H1 (cell line): Measurements from ENCODE around the gene OTOF. TPM values are rescaled to one million over a fixed set of nuclear protein-coding genes. Genes with fewer than 3 reads are reported as not detected.

Source experiments
- BACH1 ChIP-seq: IDR thresholded peaks from 2 replicates; pipeline ENCODE4 v1.6.1; 2012; ENCODE audit warnings: low read length, improper control_type of control experiment
- BCL11A ChIP-seq, 2 experiments: IDR thresholded peaks; one replicate each; pipeline ENCODE4 v1.6.1; 2011; ENCODE audit warnings: low read depth in 2 of 2, low read length in 2 of 2, mild to moderate bottlenecking in 2 of 2
- KDM4A ChIP-seq: IDR thresholded peaks from one replicate; pipeline ENCODE4 v1.7.1; 2012; ENCODE audit warnings: low read depth, mild to moderate bottlenecking, moderate library complexity, low read length, inconsistent platforms; ENCODE audit not compliant: severe bottlenecking
- POLR2A ChIP-seq, 2 experiments: IDR thresholded peaks; 1 replicate in 1 of 2; 2 replicates in 1 of 2; pipeline ENCODE4 v1.6.1; 2011; ENCODE audit warnings: low read depth in 2 of 2, low read length in 2 of 2, mild to moderate bottlenecking in 2 of 2; ENCODE audit errors: control extremely low read depth in 1 of 2
- polyA plus RNA-seq, 7 experiments: library from polyadenylated mRNA; depleted of rRNA in 3 of 7; stranded (reverse) in 5 of 7; unstranded in 2 of 7; fragments of >200 nt in 5 of 7; fragments of 200-250 nt in 2 of 7; gene quantifications; 1 replicate in 5 of 7; 2 replicates in 1 of 7; 4 replicates in 1 of 7; pipeline versions ENCODE4 v1.2.1 to v1.2.3, GENCODE V29; 2011 to 2013; ENCODE audit warnings: missing spikeins in 2 of 7, mixed read lengths in 2 of 7
- total RNA-seq: library from RNA; stranded (reverse); fragmentation: NEBNext Ultra II Directional; extraction: Animal tissue kit (Norgen Biotek cat#: 25700); gene quantifications from 2 replicates; pipeline ENCODE4 v1.2.1, GENCODE V29; 2021

The OTOF gene
- total and polyA plus RNA-seq, 2 of the 8 experiments (the other 6 are each of a cell fraction or from before 2014, with no cell fraction given): 0.06 TPM; not detected in 1

DNA sequence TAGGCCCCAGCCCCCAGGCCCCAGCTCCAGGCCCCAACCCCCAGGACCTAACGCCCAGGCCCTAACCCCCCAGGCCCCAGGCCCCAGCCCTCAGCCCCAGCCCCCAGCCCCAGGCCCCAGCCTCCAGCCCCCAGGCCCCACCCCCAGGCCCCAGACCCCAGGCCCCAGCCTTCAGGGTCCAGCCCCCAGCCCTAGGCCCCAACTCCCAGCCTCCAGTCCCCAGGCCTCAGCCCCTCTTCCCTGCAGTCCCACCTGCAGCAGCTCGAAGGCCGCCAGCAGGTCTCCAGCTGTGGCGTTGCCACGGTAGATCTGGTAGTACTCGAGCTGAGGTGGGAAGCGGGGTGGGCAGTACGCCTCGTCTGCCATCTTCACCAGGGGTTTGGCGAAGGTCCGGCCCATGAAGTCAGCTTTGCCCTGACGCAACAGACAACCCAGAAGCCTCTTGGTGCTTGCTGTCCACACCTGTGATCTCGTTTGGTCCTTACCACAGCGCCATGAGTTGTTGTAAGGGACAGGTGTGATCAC, 3.6 kb downstream of the OTOF start (continued):
- TF ChIP-seq BCL11A (IDR thresholded peaks at IDR 0.05; ENCODE audit: low read depth in 2 of 2, low read length in 2 of 2): no peak
- TF ChIP-seq BACH1: no peak
- no peak for TF ChIP-seq KDM4A
- no peak for TF ChIP-seq POLR2A (IDR thresholded peaks at IDR 0.05; ENCODE audit: control extremely low read depth in 1 of 2, low read depth in 2 of 2, low read length in 2 of 2)
- TF ChIP-seq, all 59 proteins: peak for 0
